ENCODE measurements around the gene PROKR1.

Gene PROKR1

GRCh38 chr2:68700560-68700959 is 57.2 kb downstream of the PROKR1 start:
- DNase-seq = no peak

- no peak for DNase-seq
Observed at GRCh38 chr2:68706637-68707036, 63.3 kb downstream of the PROKR1 start.
